HL-60 (cell line): ENCODE data around the gene EGLN3.

ENCODE experiments used
- GABPA ChIP-seq: IDR thresholded peaks from 2 replicates; pipeline ENCODE4 v1.6.1; 2012; ENCODE audit warnings: low read depth
- POLR2AphosphoS5 ChIP-seq: IDR thresholded peaks from 2 replicates; pipeline ENCODE4 v1.6.1; 2012; ENCODE audit warnings: low read depth
- TF ChIP-seq, protein P1 (sequence below): IDR thresholded peaks from one replicate; pipeline ENCODE4 v1.5.1; 2011; ENCODE audit warnings: low read length, control low read depth, inconsistent platforms; ENCODE audit not compliant: insufficient read depth

DNA sequence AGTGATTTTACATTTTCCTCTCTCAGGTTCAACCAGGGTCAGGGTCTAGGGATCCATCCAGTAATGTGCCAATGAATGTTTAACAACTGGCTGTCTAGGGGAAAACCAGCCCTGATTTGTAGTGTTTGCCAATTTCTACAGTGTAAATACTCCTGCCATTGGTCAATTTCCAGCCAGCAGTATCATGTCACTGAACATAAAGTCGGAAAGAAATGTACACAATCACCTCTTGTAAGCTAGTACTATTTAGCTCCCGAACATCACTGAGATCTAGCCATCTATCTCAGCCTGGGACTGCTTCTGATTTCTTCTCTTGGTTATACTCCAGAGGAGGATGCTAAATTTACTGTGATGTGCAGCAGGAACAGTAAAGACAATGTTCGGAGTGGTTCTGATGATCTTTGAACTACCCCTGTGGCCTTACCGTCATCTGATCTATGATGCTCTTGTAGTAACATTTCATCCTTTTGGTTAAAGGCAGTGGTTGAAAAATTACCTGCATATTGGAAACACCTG, 36.7 kb upstream of the EGLN3 start:
- no peak for TF ChIP-seq GABPA
- TF ChIP-seq, protein P1, sequence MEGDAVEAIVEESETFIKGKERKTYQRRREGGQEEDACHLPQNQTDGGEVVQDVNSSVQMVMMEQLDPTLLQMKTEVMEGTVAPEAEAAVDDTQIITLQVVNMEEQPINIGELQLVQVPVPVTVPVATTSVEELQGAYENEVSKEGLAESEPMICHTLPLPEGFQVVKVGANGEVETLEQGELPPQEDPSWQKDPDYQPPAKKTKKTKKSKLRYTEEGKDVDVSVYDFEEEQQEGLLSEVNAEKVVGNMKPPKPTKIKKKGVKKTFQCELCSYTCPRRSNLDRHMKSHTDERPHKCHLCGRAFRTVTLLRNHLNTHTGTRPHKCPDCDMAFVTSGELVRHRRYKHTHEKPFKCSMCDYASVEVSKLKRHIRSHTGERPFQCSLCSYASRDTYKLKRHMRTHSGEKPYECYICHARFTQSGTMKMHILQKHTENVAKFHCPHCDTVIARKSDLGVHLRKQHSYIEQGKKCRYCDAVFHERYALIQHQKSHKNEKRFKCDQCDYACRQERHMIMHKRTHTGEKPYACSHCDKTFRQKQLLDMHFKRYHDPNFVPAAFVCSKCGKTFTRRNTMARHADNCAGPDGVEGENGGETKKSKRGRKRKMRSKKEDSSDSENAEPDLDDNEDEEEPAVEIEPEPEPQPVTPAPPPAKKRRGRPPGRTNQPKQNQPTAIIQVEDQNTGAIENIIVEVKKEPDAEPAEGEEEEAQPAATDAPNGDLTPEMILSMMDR, result no peak
- TF ChIP-seq POLR2AphosphoS5, result no peak
